ENCODE measurements around the gene PCDHA10.

DNA sequence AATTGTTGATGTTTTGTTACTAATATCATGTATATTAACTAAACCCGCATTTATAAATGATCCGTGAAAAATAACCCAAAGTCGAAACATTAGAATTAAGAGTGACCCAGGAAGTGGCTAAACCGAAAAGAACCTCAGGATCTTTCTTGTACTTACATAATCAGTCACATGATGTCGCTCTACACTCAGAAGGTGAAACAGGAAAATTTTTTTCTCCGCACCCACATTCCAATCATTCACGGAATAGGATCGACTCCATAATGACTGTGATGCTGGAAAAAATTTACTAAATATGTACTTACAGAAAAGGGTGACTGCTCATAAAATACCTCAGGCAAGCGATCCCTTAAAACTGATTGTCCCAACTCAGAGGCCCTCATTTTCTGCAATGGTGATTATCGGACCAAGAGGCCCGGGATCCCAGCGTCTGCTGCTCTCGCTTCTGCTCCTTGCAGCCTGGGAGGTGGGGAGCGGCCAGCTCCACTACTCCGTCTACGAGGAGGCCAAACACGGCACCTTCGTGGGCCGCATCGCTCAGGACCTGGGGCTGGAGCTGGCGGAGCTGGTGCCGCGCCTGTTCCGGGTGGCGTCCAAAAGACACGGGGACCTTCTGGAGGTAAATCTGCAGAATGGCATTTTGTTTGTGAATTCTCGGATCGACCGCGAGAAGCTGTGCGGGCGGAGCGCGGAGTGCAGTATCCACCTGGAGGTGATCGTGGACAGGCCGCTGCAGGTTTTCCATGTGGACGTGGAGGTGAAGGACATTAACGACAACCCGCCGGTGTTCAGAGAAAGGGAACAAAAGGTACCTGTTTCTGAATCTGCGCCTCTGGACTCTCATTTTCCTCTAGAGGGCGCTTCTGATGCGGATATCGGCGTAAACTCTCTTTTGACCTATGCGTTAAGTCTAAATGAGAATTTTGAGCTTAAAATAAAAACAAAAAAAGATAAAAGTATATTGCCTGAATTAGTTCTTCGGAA lies 19.7 kb downstream of the PCDHA10 start, which contains the start of gene PCDHA12:
- TF ChIP-seq POLR2A (IDR thresholded peaks at IDR 0.05) (no peak), CTCF (IDR thresholded peaks at IDR 0.05) (no peak)

Measured in vagina (tissue), 2 donors.